ENCODE results near the gene ITPK1.

The ITPK1 gene

GRCh38 chr14:93057586-93058280, 58.0 kb downstream of the ITPK1 start:
- no peak for DNase-seq

GRCh38 chr14:93056840-93057585, 58.7 kb downstream of the ITPK1 start:
- DNase-seq, result no peak

GRCh38 chr14:93056166-93056839, 59.4 kb downstream of the ITPK1 start:
- DNase-seq, result no peak

- no peak for DNase-seq
Observed at GRCh38 chr14:93055651-93056115, 60.0 kb downstream of the ITPK1 start.

- no peak for DNase-seq
Observed at GRCh38 chr14:93054876-93055275, 60.8 kb downstream of the ITPK1 start.

- no peak for DNase-seq
Observed at GRCh38 chr14:93054006-93054405, 61.7 kb downstream of the ITPK1 start.

GRCh38 chr14:93051600-93052546, 63.9 kb downstream of the ITPK1 start:
- DNase-seq, result no peak

- no peak for DNase-seq
Observed at GRCh38 chr14:93050761-93051160, 65.0 kb downstream of the ITPK1 start.

- no peak for DNase-seq
Observed at GRCh38 chr14:93049867-93050331, 65.8 kb downstream of the ITPK1 start.

- DNase-seq, result no peak
Observed at GRCh38 chr14:93049315-93049714, 66.4 kb downstream of the ITPK1 start.

- DNase-seq, result no peak
Observed at GRCh38 chr14:93048843-93049242, 66.9 kb downstream of the ITPK1 start.

- no peak for DNase-seq
Observed at GRCh38 chr14:93047661-93048060, 68.1 kb downstream of the ITPK1 start.

GRCh38 chr14:93047157-93047556, 68.6 kb downstream of the ITPK1 start:
- no peak for DNase-seq

GRCh38 chr14:93046705-93047050, 69.0 kb downstream of the ITPK1 start:
- no peak for DNase-seq

- no peak for DNase-seq
Observed at GRCh38 chr14:93045965-93046704, 69.6 kb downstream of the ITPK1 start.

GRCh38 chr14:93045211-93045674, 70.5 kb downstream of the ITPK1 start:
- DNase-seq, result no peak

GRCh38 chr14:93044556-93044955, 71.2 kb downstream of the ITPK1 start:
- no peak for DNase-seq

GRCh38 chr14:93044121-93044520, 71.6 kb downstream of the ITPK1 start:
- no peak for DNase-seq

GRCh38 chr14:93042968-93043940, 72.5 kb downstream of the ITPK1 start:
- no peak for DNase-seq

- no peak for DNase-seq
Observed at GRCh38 chr14:93041830-93042229, 73.9 kb downstream of the ITPK1 start.

- DNase-seq, result no peak
Observed at GRCh38 chr14:93040982-93041381, 74.7 kb downstream of the ITPK1 start.

Measured in NCI-H2107 (cell line).